Astrocyte of the cerebellum (primary cell): ENCODE data around the gene PLA2G5.

ENCODE experiments used
- DNase-seq: peaks from one replicate; pipeline ENCODE4 v3.0.0-alpha.2; 2011; ENCODE audit warnings: low read depth
- H3K4me3 ChIP-seq: 2 replicates; pipeline ENCODE4 v1.5.1; 2011; ENCODE audit warnings: mild to moderate bottlenecking, low read depth, low read length, moderate library complexity
- CTCF ChIP-seq: IDR thresholded peaks from 2 replicates; pipeline ENCODE4 v1.5.1; 2012; ENCODE audit warnings: low read length, low read depth, moderate library complexity, mild to moderate bottlenecking; ENCODE audit errors: missing control alignments
- in situ Hi-C: cut with HindIII; loops from 2 replicates; pipeline ENCODE4 v1.10.0; 2017; ENCODE audit warnings: low sequenced_read_pairs

Gene PLA2G5

GRCh38 chr1:20078711-20079110, 8.7 kb downstream of the PLA2G5 start:
- no peak for TF ChIP-seq CTCF
- in situ Hi-C loops: no loop called here
- DNase-seq: no peak
- H3K4me3 ChIP-seq: no peak overlapping the region

- no peak for TF ChIP-seq CTCF
- no peak for DNase-seq
- no peak overlapping the region for H3K4me3 ChIP-seq
- in situ Hi-C loops: no loop called here
Observed at GRCh38 chr1:20079661-20080305, 9.8 kb downstream of the PLA2G5 start.

GRCh38 chr1:20080441-20081352, 10.7 kb downstream of the PLA2G5 start:
- in situ Hi-C loops: no loop called here
- DNase-seq: no peak

GRCh38 chr1:20081353-20081810, 11.4 kb downstream of the PLA2G5 start:
- TF ChIP-seq CTCF: no peak

More at GRCh38 chr1:20080441-20081352, 10.7 kb downstream of the PLA2G5 start:
- no peak overlapping the region for H3K4me3 ChIP-seq
- TF ChIP-seq CTCF: no peak

GRCh38 chr1:20082772-20083171, 12.8 kb downstream of the PLA2G5 start:
- in situ Hi-C loops: no loop called here
- no peak overlapping the region for H3K4me3 ChIP-seq
- no peak for DNase-seq
- TF ChIP-seq CTCF: no peak

More at GRCh38 chr1:20081353-20081810, 11.4 kb downstream of the PLA2G5 start:
- H3K4me3 ChIP-seq: no peak overlapping the region
- DNase-seq: no peak
- in situ Hi-C loops: no loop called here

GRCh38 chr1:20083178-20083944, 13.4 kb downstream of the PLA2G5 start:
- in situ Hi-C loops: no loop called here
- DNase-seq: no peak
- no peak for TF ChIP-seq CTCF
- H3K4me3 ChIP-seq: no peak overlapping the region
